Dendritic cell treated with granulocyte-macrophage colony-stimulating factor and Interleukin-4, amounts not matched to agents 40 ng/mL and 50 ng/mL, for 4 days (primary cell): ENCODE data around the gene MRFAP1L1.
"Not testable (repeated sequence)": the region's sequence is repeated elsewhere in the genome, so short reads cannot be mapped to it uniquely, and the experiment has no call there.

ENCODE experiments used
- H3K27ac Mint-ChIP-seq: one replicate; pipeline ENCODE4 v1.8.0; 2022; ENCODE audit warnings: mild to moderate bottlenecking, mixed read lengths
- H3K27me3 Mint-ChIP-seq: one replicate; pipeline ENCODE4 v1.8.0; 2022; ENCODE audit warnings: mild to moderate bottlenecking, mixed read lengths
- H3K36me3 Mint-ChIP-seq: one replicate; pipeline ENCODE4 v1.8.0; 2022; ENCODE audit warnings: low read depth, mixed read lengths
- H3K4me1 Mint-ChIP-seq: one replicate; pipeline ENCODE4 v1.8.0; 2022; ENCODE audit warnings: low read depth, mixed read lengths
- H3K4me3 Mint-ChIP-seq: one replicate; pipeline ENCODE4 v1.8.0; 2022; ENCODE audit warnings: mild to moderate bottlenecking, moderate library complexity, mixed read lengths
- H3K9me3 Mint-ChIP-seq: one replicate; pipeline ENCODE4 v1.8.0; 2022; ENCODE audit warnings: mixed read lengths
- intact Hi-C: fragments of 100-400 bp; cut with micrococcal nuclease; formaldehyde crosslinking; loops from one replicate; pipeline ENCODE4 v1.15.0; 2022

The MRFAP1L1 gene

GRCh38 chr4:6728320-6729029, 18.8 kb upstream of the MRFAP1L1 start:
- Mint-ChIP-seq H3K4me1 (peaks cover 54% of the 10 kb centered on the region), H3K4me3 (no peak overlapping the region), H3K27me3 (peaks cover 4% of the 10 kb centered on the region), H3K9me3 (no peaks in the 10 kb centered on the region), H3K36me3 (no peaks in the 10 kb centered on the region), H3K27ac (no peak overlapping the region)
- intact Hi-C loops: no loop called here

- no peak overlapping the region for H3K4me3 Mint-ChIP-seq
- peaks cover 4% of the 10 kb centered on the region for H3K27me3 Mint-ChIP-seq
- no peaks in the 10 kb centered on the region for H3K9me3 Mint-ChIP-seq
- H3K4me1 Mint-ChIP-seq: peaks cover 53% of the 10 kb centered on the region
- H3K27ac Mint-ChIP-seq: no peak overlapping the region
- no peaks in the 10 kb centered on the region for H3K36me3 Mint-ChIP-seq
- intact Hi-C loops: no loop called here
Measured at GRCh38 chr4:6727943-6728250, 18.2 kb upstream of the MRFAP1L1 start.

- Mint-ChIP-seq H3K27me3 (peaks cover 4% of the 10 kb centered on the region), H3K36me3 (no peaks in the 10 kb centered on the region), H3K27ac (no peak overlapping the region), H3K4me1 (peaks cover 49% of the 10 kb centered on the region), H3K9me3 (no peaks in the 10 kb centered on the region), H3K4me3 (no peak overlapping the region)
- intact Hi-C loops: no loop called here
Measured at GRCh38 chr4:6727081-6727942, 17.6 kb upstream of the MRFAP1L1 start.

- H3K27me3 Mint-ChIP-seq, intact Hi-C loops, H3K36me3 Mint-ChIP-seq: not testable (repeated sequence)
Measured at GRCh38 chr4:6725427-6725961, 15.8 kb upstream of the MRFAP1L1 start.

DNA sequence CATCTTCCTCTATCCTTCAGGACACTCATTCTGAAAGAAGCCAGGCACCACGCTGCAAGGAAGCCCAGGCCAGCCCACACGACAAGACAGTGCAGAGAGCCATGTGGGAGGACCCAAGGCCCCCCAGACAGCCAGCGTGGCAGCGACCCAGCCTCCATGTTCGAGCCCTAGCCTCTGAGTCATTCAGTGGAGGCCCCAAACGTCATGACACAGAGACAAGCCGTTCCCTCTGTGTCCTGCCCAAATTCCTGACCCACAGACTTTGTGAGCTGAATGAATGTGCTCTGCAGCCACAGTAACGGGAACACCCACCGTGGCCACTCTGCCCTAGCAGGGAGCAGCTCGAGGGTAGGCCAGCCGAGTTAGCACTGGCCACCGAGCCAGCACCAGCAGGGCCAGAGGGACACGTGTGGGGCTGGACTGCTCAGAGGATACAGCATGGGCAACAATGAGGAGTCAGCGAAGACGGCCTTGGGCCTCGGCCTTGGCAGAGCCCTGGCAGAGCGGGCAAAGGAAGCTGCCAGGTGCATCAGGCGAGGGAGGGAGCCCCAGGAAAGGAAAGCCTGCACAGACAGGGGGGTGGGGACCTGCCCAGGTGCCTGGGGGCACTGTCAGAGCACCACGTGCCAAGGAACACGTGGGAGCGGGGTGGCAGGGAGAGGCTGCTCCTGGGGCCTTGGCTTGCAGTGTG, 14.9 kb upstream of the MRFAP1L1 start:
- Mint-ChIP-seq H3K4me1 (peaks cover 43% of the 10 kb centered on the region), H3K9me3 (no peaks in the 10 kb centered on the region), H3K27me3 (peaks cover 6% of the 10 kb centered on the region), H3K4me3 (no peak overlapping the region), H3K27ac (peak overlapping the region; percentile 69), H3K36me3 (no peaks in the 10 kb centered on the region)
- intact Hi-C loops: loop anchor here (1.0 kb wide), 1 partner anchor 36 kb away; no protein-coding TSS in a partner anchor

More at GRCh38 chr4:6725427-6725961, 15.8 kb upstream of the MRFAP1L1 start:
- H3K4me1 Mint-ChIP-seq: peaks cover 37% of the 10 kb centered on the region
- not testable (repeated sequence) for H3K27ac Mint-ChIP-seq, H3K4me3 Mint-ChIP-seq, H3K9me3 Mint-ChIP-seq

DNA sequence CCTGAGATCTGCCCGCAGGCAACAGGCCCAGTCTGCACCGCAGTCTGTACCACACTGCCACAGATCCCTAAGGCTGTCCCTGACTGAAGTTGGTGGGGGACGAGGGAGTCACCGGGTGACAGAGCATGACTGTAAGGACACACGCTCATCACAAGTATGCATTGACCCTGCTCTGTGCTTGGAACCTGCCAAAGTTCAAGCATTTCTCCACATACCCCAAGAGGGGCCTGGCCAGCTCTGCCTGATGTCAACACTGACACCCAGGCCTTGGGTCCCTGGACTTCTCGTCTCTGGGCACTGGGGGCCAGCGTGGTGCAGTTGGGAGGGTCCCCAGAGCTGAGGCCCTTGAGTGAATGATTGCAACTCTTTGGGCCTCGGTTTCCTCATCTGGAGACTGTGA, 14.2 kb upstream of the MRFAP1L1 start:
- peaks cover 43% of the 10 kb centered on the region for H3K4me1 Mint-ChIP-seq
- H3K27me3 Mint-ChIP-seq: peaks cover 6% of the 10 kb centered on the region
- intact Hi-C loops: loop anchor here (1.0 kb wide), 1 partner anchor 36 kb away; no protein-coding TSS in a partner anchor
- no peak overlapping the region for H3K4me3 Mint-ChIP-seq
- H3K9me3 Mint-ChIP-seq: no peaks in the 10 kb centered on the region
- peaks cover 4% of the 10 kb centered on the region for H3K36me3 Mint-ChIP-seq
- H3K27ac Mint-ChIP-seq: peak overlapping the region; percentile 69

DNA sequence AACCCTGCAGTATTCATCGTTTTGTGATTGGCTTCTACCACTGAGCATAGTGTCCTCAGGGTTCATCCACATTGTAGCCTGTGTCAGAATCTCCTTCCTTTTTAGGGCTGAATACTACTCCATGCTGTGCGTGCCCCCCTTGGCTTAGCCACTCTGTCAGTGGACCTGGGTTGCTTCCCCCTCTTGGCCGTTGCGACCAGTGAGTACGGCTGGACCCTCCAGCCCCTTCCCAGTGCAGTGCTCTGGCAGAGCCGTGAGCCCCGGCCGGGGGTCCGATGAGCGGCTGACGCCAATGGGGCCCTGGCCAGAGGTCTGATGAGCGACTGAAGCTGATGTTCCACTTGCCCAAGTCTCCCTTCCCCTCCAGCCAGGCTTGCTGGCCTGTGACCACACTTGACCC, 13.2 kb upstream of the MRFAP1L1 start:
- Mint-ChIP-seq H3K4me3 (no peak overlapping the region), H3K4me1 (peaks cover 33% of the 10 kb centered on the region), H3K27me3 (peaks cover 4% of the 10 kb centered on the region), H3K9me3 (no peaks in the 10 kb centered on the region), H3K27ac (no peak overlapping the region), H3K36me3 (peaks cover 14% of the 10 kb centered on the region)
- intact Hi-C loops: no loop called here

DNA sequence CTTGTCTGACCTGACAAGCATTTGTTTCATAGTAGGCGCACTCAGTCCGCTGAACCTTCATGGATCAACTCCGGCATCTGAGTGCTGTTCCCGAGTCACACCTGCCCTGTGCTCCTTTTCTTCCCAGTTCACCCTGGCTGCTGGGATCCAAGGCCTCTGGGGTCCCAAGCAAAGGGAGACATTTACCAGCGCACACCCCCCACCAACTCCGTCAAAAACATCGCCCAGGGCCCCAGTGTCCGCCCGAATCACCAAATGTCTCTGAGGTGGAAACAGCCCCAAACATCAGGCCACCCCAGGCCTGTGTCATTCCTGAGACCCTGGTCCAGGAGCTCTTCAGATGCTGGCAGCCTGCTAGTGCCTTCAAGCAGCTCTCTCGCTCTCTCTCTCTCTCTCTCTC, 11.5 kb upstream of the MRFAP1L1 start:
- Mint-ChIP-seq H3K36me3 (peaks cover 17% of the 10 kb centered on the region), H3K27ac (no peak overlapping the region), H3K4me3 (no peak overlapping the region), H3K4me1 (peaks cover 36% of the 10 kb centered on the region), H3K27me3 (peaks cover 3% of the 10 kb centered on the region), H3K9me3 (no peaks in the 10 kb centered on the region)
- intact Hi-C loops: no loop called here

GRCh38 chr4:6720202-6720699, 10.6 kb upstream of the MRFAP1L1 start:
- no peaks in the 10 kb centered on the region for H3K9me3 Mint-ChIP-seq
- peak overlapping the region; percentile 18 for H3K27ac Mint-ChIP-seq
- intact Hi-C loops: loop anchor here (1.0 kb wide), 2 partner anchors 155 to 350 kb away; no protein-coding TSS in a partner anchor
- H3K4me1 Mint-ChIP-seq: peaks cover 43% of the 10 kb centered on the region
- H3K4me3 Mint-ChIP-seq: no peak overlapping the region
- H3K36me3 Mint-ChIP-seq: peaks cover 22% of the 10 kb centered on the region
- H3K27me3 Mint-ChIP-seq: peaks cover 3% of the 10 kb centered on the region

DNA sequence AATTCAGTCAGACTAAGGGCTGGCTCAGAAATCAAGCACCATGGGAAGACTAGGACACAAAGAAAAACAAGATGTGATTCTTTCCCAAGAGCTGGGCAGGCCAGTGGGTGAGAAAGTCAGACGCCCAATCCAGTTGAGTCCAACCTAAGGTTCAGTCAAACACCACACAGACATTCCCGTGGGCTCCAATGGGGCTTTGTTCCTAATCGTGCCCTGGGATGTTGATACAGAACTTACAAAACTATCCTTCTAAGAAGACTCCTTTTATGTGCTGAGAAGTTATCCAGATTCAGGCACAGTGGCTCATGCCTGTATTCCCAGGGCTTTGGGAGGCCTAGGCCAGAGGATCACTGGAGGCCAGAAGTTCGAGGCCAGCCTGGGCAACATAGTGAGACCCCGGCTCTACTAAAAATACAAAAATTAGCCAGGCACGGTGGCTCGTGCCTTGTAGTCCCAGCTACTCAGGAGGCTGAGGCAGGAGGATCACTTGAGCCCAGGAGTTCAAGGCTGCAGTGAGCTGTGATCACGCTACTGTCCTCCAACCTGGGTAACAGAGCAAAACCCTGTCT, 10.0 kb upstream of the MRFAP1L1 start:
- H3K9me3 Mint-ChIP-seq: no peaks in the 10 kb centered on the region
- peaks cover 3% of the 10 kb centered on the region for H3K27me3 Mint-ChIP-seq
- intact Hi-C loops: loop anchor here (1.0 to 5.0 kb wide), 5 partner anchors 63 to 351 kb away; partner anchors contain the start of gene KIAA0232
- H3K36me3 Mint-ChIP-seq: peaks cover 22% of the 10 kb centered on the region
- no peak overlapping the region for H3K4me3 Mint-ChIP-seq
- H3K4me1 Mint-ChIP-seq: peaks cover 45% of the 10 kb centered on the region
- H3K27ac Mint-ChIP-seq: peak overlapping the region; percentile 18

DNA sequence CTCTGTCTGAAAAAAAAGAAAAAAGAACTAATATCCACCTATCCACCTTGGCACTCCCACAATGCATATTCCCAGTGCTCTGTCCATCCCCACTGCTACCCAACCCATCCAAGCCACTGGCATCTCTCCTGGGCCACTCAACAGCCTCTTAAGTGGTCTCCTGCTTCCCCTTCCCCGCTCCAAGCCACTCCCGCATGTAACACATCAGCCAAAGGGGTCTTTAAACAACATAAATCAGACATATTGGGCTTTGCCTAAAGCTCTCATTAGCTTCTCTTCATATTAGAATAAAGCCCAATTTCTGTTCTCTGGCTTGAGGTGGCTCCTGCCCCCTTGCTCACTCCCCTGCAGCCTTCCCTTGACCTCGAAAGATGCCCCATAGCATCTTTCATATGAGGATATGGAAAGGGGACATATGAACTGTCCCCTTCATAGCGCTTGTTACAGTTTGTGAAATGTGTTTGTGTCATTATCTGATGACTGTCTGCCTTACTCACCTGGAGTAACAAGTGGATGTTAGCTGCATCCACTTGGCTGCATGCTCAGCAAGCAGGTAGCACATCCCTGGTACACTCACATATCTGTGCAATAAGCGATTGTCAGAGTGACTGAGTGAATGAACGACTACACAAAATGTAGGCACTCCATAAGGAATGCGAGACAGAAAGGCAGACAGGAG, 9.4 kb upstream of the MRFAP1L1 start:
- Mint-ChIP-seq H3K4me3 (no peak overlapping the region), H3K9me3 (no peaks in the 10 kb centered on the region), H3K27me3 (peaks cover 3% of the 10 kb centered on the region), H3K36me3 (peaks cover 22% of the 10 kb centered on the region), H3K27ac (no peak overlapping the region), H3K4me1 (peaks cover 44% of the 10 kb centered on the region)
- intact Hi-C loops: loop anchor here (5.0 kb wide), 3 partner anchors 63 to 268 kb away; partner anchors contain the start of gene KIAA0232

DNA sequence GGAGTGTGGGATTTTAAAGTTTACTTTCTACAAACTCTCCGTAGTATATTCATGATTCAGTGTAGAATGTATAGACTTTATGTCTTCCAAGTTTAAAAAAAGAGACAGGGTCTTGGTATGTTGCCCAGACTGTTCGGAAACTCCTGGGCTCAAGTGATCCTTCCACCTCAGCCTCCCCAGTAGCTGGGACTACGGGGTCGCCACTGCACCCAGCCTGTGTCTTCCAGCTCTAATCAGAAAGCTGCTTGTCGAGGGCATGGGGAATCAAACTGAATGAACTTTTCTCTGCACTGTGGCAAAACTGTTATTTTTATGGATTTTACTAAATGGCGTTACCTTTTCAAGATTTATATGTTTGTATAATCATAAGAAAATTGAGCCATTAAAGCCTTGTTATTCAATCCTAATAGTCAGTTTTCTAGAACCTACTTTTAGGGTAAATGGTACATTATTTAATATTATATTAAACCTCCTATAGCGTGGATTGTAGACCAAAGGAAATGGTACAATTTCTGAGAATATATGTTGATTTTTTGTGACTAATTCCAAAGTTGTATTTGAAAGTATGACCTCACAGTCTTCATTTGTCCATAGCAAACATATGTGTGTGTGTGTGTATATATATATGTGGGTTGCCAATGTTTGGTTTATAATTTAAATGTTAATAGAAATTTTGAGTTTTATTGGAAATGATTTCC, 7.4 kb upstream of the MRFAP1L1 start:
- intact Hi-C loops: loop anchor here (5.0 kb wide), 3 partner anchors 65 to 270 kb away; partner anchors contain the start of gene KIAA0232
- H3K27me3 Mint-ChIP-seq: peaks cover 3% of the 10 kb centered on the region
- H3K9me3 Mint-ChIP-seq: no peaks in the 10 kb centered on the region
- H3K4me3 Mint-ChIP-seq: peak overlapping the region; percentile 98
- H3K36me3 Mint-ChIP-seq: peaks cover 22% of the 10 kb centered on the region
- H3K4me1 Mint-ChIP-seq: peaks cover 34% of the 10 kb centered on the region
- H3K27ac Mint-ChIP-seq: peak overlapping the region; percentile 97
